Activated T-helper 1 cell treated with anti-CD3 and anti-CD28 coated beads, Interleukin-2, amount 50 U/mL, for 16 hours (primary cell): Measurements from ENCODE around the gene PCSK4.

Experiments
- DNase-seq, 2 donors: peaks; one replicate each; pipeline ENCODE4 v3.0.0-alpha.2; 2020; ENCODE audit warnings: low read depth in 1 of 2, low spot score in 1 of 2

PCSK4 gene

GRCh38 chr19:1471010-1471514 is 19.1 kb downstream of the PCSK4 start:
- DNase-seq: no peak

- peak; percentile 45 to 54 for DNase-seq
Observed at GRCh38 chr19:1470305-1471009, 19.7 kb downstream of the PCSK4 start.

DNA sequence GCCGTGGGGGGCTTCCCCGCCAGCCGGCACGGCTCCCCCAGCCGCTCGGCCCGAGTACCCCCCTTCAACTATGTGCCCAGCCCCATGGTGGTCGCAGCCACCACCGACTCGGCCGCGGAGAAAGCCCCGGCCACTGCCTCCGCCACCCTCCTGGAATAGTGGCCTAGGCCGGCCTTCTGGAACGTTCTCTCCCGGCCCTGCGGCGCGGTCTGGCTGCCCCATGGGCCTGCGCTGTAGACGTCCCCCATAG is 20.2 kb downstream of the PCSK4 start:
- no peak for DNase-seq

DNA sequence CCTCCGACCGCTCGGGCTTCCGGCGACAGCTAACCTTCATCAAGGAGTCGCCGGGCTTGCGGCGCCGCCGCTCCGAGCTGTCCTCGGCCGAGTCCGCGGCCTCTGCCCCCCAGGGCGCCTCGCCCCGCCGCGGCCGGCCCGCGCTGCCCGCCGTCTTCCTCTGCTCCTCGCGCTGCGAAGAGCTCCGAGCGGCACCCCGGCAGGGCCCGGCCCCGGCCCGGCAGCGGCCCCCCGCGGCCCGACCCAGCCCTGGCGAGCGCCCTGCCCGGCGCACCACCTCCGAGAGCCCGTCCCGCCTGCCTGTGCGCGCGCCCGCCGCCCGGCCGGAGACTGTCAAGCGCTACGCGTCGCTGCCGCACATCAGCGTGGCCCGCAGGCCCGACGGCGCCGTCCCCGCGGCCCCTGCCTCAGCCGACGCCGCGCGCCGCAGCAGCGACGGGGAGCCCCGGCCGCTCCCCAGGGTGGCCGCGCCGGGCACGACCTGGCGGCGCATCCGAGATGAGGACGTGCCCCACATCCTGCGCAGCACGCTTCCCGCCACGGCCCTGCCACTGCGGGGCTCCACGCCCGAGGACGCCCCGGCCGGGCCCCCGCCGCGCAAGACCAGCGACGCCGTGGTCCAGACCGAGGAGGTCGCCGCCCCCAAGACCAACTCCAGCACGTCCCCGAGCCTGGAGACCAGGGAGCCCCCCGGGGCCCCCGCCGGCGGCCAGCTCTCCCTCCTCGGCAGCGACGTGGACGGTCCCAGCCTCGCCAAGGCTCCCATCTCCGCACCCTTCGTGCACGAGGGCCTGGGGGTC is 20.7 kb downstream of the PCSK4 start:
- no peak for DNase-seq

- no peak for DNase-seq
Observed at GRCh38 chr19:1468821-1469254, 21.3 kb downstream of the PCSK4 start.

DNA sequence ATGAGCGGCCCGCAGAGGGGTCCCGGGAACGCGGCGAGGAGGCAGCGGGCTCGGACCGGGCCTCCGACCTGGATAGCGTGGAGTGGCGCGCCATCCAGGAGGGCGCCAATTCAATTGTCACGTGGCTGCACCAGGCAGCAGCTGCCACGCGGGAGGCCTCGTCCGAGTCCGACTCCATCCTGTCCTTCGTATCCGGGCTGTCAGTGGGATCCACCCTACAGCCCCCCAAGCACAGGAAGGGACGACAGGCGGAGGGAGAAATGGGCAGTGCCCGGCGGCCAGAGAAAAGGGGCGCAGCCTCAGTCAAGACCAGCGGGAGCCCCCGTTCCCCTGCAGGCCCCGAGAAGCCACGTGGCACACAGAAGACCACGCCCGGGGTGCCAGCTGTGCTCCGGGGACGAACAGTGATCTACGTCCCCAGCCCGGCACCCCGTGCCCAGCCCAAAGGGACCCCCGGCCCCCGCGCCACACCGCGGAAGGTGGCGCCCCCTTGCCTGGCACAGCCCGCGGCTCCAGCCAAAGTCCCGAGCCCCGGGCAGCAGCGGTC is 21.8 kb downstream of the PCSK4 start:
- no peak for DNase-seq

- no peak for DNase-seq
Observed at GRCh38 chr19:1467490-1468273, 22.5 kb downstream of the PCSK4 start.

DNA sequence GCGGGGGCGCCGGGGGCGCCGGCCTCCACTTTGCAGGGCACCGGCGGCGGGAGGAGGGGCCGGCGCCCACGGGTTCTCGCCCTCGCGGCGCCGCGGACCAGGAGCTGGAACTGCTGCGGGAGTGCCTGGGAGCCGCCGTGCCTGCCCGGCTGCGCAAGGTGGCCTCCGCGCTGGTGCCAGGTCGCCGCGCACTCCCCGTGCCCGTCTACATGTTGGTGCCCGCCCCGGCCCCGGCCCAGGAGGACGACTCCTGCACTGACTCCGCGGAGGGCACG is 23.0 kb downstream of the PCSK4 start:
- DNase-seq: no peak

- DNase-seq: no peak
Observed at GRCh38 chr19:1466461-1467214, 23.5 kb downstream of the PCSK4 start.

GRCh38 chr19:1466018-1466460 is 24.1 kb downstream of the PCSK4 start:
- DNase-seq: no peak

DNA sequence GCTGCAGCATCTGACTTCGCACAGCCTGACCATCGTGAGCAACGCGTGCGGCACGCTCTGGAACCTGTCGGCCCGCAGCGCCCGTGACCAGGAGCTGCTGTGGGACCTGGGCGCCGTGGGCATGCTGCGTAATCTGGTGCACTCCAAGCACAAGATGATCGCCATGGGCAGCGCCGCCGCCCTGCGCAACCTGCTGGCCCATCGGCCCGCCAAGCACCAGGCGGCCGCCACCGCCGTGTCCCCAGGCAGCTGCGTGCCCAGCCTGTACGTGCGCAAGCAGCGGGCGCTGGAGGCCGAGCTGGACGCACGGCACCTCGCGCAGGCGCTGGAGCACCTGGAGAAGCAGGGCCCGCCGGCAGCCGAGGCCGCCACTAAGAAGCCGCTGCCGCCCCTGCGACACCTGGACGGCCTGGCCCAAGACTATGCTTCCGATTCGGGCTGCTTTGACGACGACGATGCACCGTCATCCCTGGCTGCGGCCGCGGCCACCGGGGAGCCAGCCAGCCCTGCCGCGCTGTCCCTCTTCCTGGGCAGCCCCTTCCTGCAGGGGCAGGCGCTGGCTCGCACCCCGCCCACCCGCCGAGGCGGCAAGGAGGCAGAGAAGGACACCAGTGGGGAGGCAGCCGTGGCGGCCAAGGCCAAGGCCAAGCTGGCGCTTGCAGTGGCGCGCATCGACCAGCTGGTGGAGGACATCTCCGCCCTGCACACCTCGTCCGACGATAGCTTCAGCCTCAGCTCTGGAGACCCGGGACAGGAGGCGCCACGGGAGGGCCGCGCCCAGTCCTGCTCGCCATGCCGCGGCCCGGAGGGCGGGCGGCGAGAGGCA is 24.7 kb downstream of the PCSK4 start:
- DNase-seq: no peak

- no peak for DNase-seq
Observed at GRCh38 chr19:1461862-1462261, 28.3 kb downstream of the PCSK4 start.

GRCh38 chr19:1460033-1460995 is 29.8 kb downstream of the PCSK4 start:
- DNase-seq: no peak

GRCh38 chr19:1459479-1459878 is 30.7 kb downstream of the PCSK4 start:
- DNase-seq: no peak

DNA sequence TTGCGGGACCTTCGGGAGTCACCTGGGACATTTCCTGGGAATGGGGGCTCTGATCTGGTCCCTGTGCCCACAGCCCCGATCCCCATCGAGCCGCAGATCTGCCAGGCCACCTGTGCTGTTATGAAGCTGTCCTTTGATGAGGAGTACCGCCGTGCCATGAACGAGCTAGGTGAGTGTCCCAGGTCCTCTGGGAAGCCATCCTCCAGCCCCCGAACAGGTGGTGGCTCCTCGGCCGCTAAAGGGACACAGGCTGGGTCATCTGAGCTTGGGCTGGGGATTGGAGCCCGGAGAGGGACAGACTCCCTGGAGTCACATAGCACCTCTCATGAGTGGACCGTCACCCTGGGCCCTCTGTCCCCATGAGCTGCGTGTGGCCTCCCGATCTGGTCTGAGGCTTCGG is 32.3 kb downstream of the PCSK4 start:
- no peak for DNase-seq

GRCh38 chr19:1457031-1457739 is 33.0 kb downstream of the PCSK4 start:
- no peak for DNase-seq

DNA sequence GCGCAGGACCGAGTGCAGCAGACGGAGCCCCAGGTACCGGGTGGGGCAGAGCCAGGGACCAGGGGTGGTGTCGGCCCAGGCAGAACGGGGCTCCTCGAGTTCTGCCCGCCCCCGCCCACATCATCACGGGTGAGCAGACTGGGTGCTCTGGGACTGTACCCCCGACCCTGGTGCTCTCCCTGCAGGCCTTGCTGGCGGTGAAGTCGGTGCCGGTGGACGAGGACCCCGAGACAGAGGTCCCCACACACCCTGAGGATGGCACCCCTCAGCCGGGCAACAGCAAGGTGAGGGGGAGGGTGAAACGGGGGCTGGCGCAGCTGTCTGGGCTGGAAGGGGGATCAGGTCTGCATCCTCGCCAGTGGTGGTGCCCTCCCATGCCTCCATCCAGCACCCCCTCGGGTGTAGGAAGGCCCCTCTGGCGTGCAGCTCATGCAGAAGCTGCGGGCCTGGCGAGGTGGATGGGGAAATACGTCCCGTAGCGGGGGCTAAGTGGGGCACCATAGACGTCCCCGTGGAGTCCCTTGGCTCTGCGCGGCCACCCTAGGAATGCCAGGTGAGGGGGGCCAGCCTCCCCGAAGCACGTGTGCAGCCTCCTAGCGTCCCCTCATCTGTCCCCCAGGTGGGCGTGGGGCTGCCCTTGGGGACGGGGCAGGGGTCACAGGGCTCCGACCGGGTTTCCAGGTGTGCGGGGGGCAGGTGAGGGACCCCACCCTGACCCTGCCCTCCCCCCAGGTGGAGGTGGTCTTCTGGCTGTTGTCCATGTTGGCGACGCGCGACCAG is 33.8 kb downstream of the PCSK4 start:
- DNase-seq: no peak
